BJ (cell line): ENCODE measurements around the gene PLEKHA7. TPM values are rescaled to one million over a fixed set of nuclear protein-coding genes. Genes with fewer than 3 reads are reported as not detected.

ENCODE experiments used
- CTCF ChIA-PET: fragments of 350-600 bp; formaldehyde crosslinking; extraction: SDS; loops from one replicate; lab custom pipeline; 2021; ENCODE audit warnings: antibody characterized with exemption, inconsistent platforms; lab: Yijun Ruan, JAX
- POLR2A ChIA-PET: fragments of 300-600 bp; sonication (Branson Sonifier 250); formaldehyde crosslinking; extraction: SDS; loops from one replicate; lab custom pipeline; 2021; ENCODE audit warnings: antibody characterized with exemption; lab: Charles Lee
- DNase-seq: peaks from one replicate; pipeline ENCODE4 v3.0.0-alpha.2; 2011; ENCODE audit warnings: low read depth
- H3K27me3 ChIP-seq: 2 replicates; pipeline ENCODE4 v1.6.0; 2011; ENCODE audit warnings: low read length; ENCODE audit not compliant: control insufficient read depth, insufficient read depth
- H3K36me3 ChIP-seq: 2 replicates; pipeline ENCODE4 v1.5.1; 2011; ENCODE audit warnings: low read length; ENCODE audit not compliant: control insufficient read depth, insufficient read depth
- H3K4me3 ChIP-seq: 2 replicates; pipeline ENCODE4 v1.5.1; 2011; ENCODE audit warnings: low read depth, mild to moderate bottlenecking, control low read depth, low read length
- CTCF ChIP-seq: IDR thresholded peaks from 2 replicates; pipeline ENCODE4 v1.5.1; 2011; ENCODE audit warnings: low read depth, mild to moderate bottlenecking, control low read depth, inconsistent platforms, low read length, moderate library complexity; ENCODE audit not compliant: insufficient read depth
- polyA plus RNA-seq: library from polyadenylated mRNA; depleted of rRNA; stranded (reverse); fragments of >200 nt; gene quantifications from 2 replicates; pipeline ENCODE4 v1.2.3, GENCODE V29; 2011

The PLEKHA7 gene
- polyA plus RNA-seq, 1 experiment = 0.04 TPM

GRCh38 chr11:16863389-16863788, 150.8 kb downstream of the PLEKHA7 start:
- Histone ChIP-seq H3K27me3 (peaks cover 3% of the 10 kb centered on the region), H3K4me3 (no peak overlapping the region), H3K36me3 (no peaks in the 10 kb centered on the region)
- DNase-seq = no peak
- ChIA-PET CTCF (interaction anchor here (1.1 kb wide), 1 partner anchor 11 kb away, joined by 3 read pairs; no protein-coding TSS in a partner anchor), POLR2A (no interaction called here)
- no peak for TF ChIP-seq CTCF

- H3K36me3 ChIP-seq = no peaks in the 10 kb centered on the region
- no peak for TF ChIP-seq CTCF
- ChIA-PET CTCF (no interaction called here), POLR2A (no interaction called here)
- peaks cover 3% of the 10 kb centered on the region for H3K27me3 ChIP-seq
- DNase-seq = no peak
- no peak overlapping the region for H3K4me3 ChIP-seq
Measured at GRCh38 chr11:16862726-16863125, 151.5 kb downstream of the PLEKHA7 start.

- CTCF ChIA-PET = interaction anchor here (0.6 to 1.0 kb wide), 3 partner anchors 20 to 73 kb away, joined by 3 to 5 read pairs (median 3); no protein-coding TSS in a partner anchor
Measured at GRCh38 chr11:16861862-16862261, 152.4 kb downstream of the PLEKHA7 start.

GRCh38 chr11:16860617-16861016, 153.6 kb downstream of the PLEKHA7 start:
- no peak overlapping the region for H3K4me3 ChIP-seq
- POLR2A ChIA-PET = no interaction called here
- H3K27me3 ChIP-seq = peaks cover 3% of the 10 kb centered on the region
- TF ChIP-seq CTCF = no peak
- CTCF ChIA-PET = no interaction called here
- no peaks in the 10 kb centered on the region for H3K36me3 ChIP-seq
- no peak for DNase-seq

More at GRCh38 chr11:16861862-16862261, 152.4 kb downstream of the PLEKHA7 start:
- Histone ChIP-seq H3K4me3 (no peak overlapping the region), H3K27me3 (peaks cover 3% of the 10 kb centered on the region), H3K36me3 (no peaks in the 10 kb centered on the region)
- TF ChIP-seq CTCF = no peak
- DNase-seq = no peak
- POLR2A ChIA-PET = no interaction called here

GRCh38 chr11:16859651-16860050, 154.6 kb downstream of the PLEKHA7 start:
- DNase-seq = no peak
- CTCF ChIA-PET = no interaction called here
- Histone ChIP-seq H3K4me3 (no peak overlapping the region), H3K36me3 (no peaks in the 10 kb centered on the region), H3K27me3 (peaks cover 3% of the 10 kb centered on the region)
- TF ChIP-seq CTCF = no peak
- POLR2A ChIA-PET = no interaction called here
